ENCODE measurements around the gene ERBB4.

ERBB4 gene

DNA sequence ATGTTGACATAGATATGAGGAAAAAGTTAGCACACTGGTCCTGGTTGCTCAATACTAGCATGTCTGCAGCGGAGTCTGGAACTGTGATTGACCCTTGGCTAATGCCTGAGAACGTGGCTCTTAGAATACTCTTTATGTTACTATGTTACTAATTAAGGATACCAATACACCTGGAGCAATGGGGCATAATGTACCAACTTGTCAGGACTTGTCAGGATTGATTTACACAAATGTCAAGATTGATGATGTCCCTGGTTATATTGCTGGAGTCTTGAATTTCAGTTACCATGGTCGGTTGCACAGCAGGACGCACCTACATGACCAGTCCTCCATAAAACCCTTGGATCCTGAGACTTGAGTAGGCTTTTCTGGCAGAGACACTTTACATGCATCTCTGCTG is 1171.3 kb downstream of the ERBB4 start:
- H3K79me2 ChIP-seq: no peaks in the 10 kb centered on the region
- H3K4me3 ChIP-seq (ENCODE audit: low read depth, low read length): no peak overlapping the region
- H2AFZ ChIP-seq: no peak overlapping the region
- no peaks in the 10 kb centered on the region for H3K36me3 ChIP-seq (ENCODE audit: control insufficient read depth, insufficient read depth, low read length)
- H3K4me1 ChIP-seq: no peaks in the 10 kb centered on the region
- H3K4me2 ChIP-seq (ENCODE audit: low read length): no peak overlapping the region
- TF ChIP-seq, protein P1, sequence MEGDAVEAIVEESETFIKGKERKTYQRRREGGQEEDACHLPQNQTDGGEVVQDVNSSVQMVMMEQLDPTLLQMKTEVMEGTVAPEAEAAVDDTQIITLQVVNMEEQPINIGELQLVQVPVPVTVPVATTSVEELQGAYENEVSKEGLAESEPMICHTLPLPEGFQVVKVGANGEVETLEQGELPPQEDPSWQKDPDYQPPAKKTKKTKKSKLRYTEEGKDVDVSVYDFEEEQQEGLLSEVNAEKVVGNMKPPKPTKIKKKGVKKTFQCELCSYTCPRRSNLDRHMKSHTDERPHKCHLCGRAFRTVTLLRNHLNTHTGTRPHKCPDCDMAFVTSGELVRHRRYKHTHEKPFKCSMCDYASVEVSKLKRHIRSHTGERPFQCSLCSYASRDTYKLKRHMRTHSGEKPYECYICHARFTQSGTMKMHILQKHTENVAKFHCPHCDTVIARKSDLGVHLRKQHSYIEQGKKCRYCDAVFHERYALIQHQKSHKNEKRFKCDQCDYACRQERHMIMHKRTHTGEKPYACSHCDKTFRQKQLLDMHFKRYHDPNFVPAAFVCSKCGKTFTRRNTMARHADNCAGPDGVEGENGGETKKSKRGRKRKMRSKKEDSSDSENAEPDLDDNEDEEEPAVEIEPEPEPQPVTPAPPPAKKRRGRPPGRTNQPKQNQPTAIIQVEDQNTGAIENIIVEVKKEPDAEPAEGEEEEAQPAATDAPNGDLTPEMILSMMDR (IDR thresholded peaks at IDR 0.05): no peak
- H3K9ac ChIP-seq: no peak overlapping the region
- no peaks in the 10 kb centered on the region for H3K27me3 ChIP-seq (ENCODE audit: control insufficient read depth, insufficient read depth, low read length)
- no peak overlapping the region for H3K27ac ChIP-seq
- no peaks in the 10 kb centered on the region for H3K9me3 ChIP-seq (ENCODE audit: control insufficient read depth, low read length)

DNA sequence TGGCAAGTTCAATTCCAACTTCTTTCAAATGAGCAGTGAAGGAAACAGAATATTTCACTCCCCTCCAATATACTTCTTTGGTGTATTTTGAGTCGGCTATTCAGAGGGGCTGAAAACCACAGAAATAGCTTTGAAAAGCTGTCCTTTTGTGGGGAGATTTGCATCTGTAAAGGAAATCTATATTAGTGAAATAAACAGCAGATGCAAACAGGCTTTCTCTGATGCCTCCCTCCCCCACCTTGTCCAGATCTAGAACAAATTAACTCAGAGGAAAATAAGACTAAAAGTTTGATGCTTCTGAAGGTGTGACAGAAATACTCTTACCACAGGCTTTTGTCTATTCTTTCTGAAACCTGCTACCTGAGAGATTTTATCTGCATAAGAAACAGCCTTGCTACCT is 1173.7 kb downstream of the ERBB4 start:
- H3K27me3 ChIP-seq (ENCODE audit: control insufficient read depth, insufficient read depth, low read length): no peaks in the 10 kb centered on the region
- H3K9ac ChIP-seq: no peak overlapping the region
- no peak overlapping the region for H2AFZ ChIP-seq
- H3K36me3 ChIP-seq (ENCODE audit: control insufficient read depth, insufficient read depth, low read length): no peaks in the 10 kb centered on the region
- H3K9me3 ChIP-seq (ENCODE audit: control insufficient read depth, low read length): no peaks in the 10 kb centered on the region
- H3K4me1 ChIP-seq: no peaks in the 10 kb centered on the region
- TF ChIP-seq, protein P1 (IDR thresholded peaks at IDR 0.05): no peak
- H3K4me2 ChIP-seq (ENCODE audit: low read length): no peak overlapping the region
- no peaks in the 10 kb centered on the region for H3K79me2 ChIP-seq
- H3K4me3 ChIP-seq (ENCODE audit: low read depth, low read length): no peak overlapping the region
- H3K27ac ChIP-seq: no peak overlapping the region

DNA sequence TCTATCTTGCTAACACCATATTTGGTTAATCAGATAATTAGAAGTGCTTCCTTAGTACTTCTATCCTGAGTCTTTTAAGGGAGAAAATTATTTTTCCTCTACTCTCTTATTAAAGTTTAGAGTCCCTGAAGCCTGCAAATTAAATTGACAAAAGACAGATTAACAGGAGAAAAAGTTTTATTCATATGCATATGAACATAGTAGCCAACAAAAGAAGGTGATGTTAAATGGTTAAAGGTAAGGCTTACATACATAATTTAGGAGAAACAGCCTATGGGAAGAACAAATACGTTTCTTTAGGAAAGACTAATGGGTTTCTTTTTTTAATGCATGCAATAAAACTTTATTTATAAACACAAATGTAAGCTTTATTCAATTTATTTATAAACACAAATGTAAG is 1177.2 kb downstream of the ERBB4 start:
- H2AFZ ChIP-seq: no peak overlapping the region
- no peak overlapping the region for H3K9ac ChIP-seq
- TF ChIP-seq, protein P1 (IDR thresholded peaks at IDR 0.05): no peak
- H3K79me2 ChIP-seq: no peaks in the 10 kb centered on the region
- H3K27me3 ChIP-seq (ENCODE audit: control insufficient read depth, insufficient read depth, low read length): no peaks in the 10 kb centered on the region
- H3K4me2 ChIP-seq (ENCODE audit: low read length): no peak overlapping the region
- H3K27ac ChIP-seq: no peak overlapping the region
- no peaks in the 10 kb centered on the region for H3K9me3 ChIP-seq (ENCODE audit: control insufficient read depth, low read length)
- no peaks in the 10 kb centered on the region for H3K36me3 ChIP-seq (ENCODE audit: control insufficient read depth, insufficient read depth, low read length)
- no peaks in the 10 kb centered on the region for H3K4me1 ChIP-seq
- H3K4me3 ChIP-seq (ENCODE audit: low read depth, low read length): no peak overlapping the region

DNA sequence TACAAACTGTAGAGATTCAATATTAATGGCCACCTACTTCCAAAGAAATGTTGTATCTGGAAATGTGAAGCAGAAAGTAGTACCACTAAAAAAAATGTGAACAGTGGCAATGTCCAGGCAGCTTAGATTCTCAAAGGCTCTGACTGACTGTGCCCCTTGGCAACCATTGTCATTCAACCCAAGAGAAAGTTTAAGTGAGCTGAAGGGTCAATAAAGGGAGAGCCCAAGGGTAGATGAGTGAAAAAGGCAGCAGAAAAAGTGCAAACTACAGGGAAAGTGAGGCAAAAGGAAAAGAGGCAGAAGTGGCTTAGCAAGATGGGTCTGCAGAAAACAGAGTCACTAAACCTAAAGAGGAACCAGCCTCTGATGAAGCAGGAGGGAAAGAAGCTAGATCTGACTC is 1179.3 kb downstream of the ERBB4 start:
- Histone ChIP-seq H3K9ac (no peak overlapping the region), H3K36me3 (ENCODE audit: control insufficient read depth, insufficient read depth, low read length) (no peaks in the 10 kb centered on the region), H2AFZ (no peak overlapping the region), H3K4me1 (no peaks in the 10 kb centered on the region), H3K27ac (no peak overlapping the region), H3K27me3 (ENCODE audit: control insufficient read depth, insufficient read depth, low read length) (no peaks in the 10 kb centered on the region), H3K9me3 (ENCODE audit: control insufficient read depth, low read length) (no peaks in the 10 kb centered on the region), H3K79me2 (no peaks in the 10 kb centered on the region), H3K4me2 (ENCODE audit: low read length) (no peak overlapping the region), H3K4me3 (ENCODE audit: low read depth, low read length) (no peak overlapping the region)
- TF ChIP-seq, protein P1 (IDR thresholded peaks at IDR 0.05): no peak

DNA sequence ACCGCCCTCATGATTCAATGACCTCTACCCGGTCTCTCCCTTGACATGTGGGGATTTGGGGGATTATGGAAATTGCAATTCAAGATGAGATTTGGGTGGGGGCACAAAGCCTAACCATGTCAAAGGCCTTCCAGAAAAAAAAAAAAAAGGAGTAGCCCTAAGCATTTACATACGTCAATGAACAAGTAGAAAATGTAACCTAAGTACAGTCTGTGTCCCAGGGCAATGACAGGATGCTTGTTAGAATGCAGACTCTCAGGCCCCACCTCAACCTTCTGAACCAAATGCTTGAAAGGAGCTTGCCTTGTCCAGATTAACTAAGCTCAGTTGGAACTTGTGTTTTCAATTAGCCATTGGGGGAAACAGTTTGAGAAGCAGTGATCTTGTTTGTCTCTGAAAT is 1180.1 kb downstream of the ERBB4 start:
- Histone ChIP-seq H3K4me1 (no peaks in the 10 kb centered on the region), H3K27me3 (ENCODE audit: control insufficient read depth, insufficient read depth, low read length) (no peaks in the 10 kb centered on the region), H3K36me3 (ENCODE audit: control insufficient read depth, insufficient read depth, low read length) (no peaks in the 10 kb centered on the region), H3K79me2 (no peaks in the 10 kb centered on the region), H3K9ac (no peak overlapping the region), H3K9me3 (ENCODE audit: control insufficient read depth, low read length) (no peaks in the 10 kb centered on the region), H3K4me3 (ENCODE audit: low read depth, low read length) (no peak overlapping the region), H2AFZ (no peak overlapping the region), H3K4me2 (ENCODE audit: low read length) (no peak overlapping the region), H3K27ac (no peak overlapping the region)
- TF ChIP-seq, protein P1 (IDR thresholded peaks at IDR 0.05): no peak
